Astrocyte (in vitro differentiated cells and primary cell): ENCODE measurements around the gene OR5L1.

Experiments used
- CTCF ChIP-seq: IDR thresholded peaks from 2 replicates; pipeline ENCODE4 v1.5.1; 2011; ENCODE audit warnings: low read depth, mild to moderate bottlenecking, inconsistent platforms, low read length, moderate library complexity; ENCODE audit not compliant: insufficient read depth
- EZH2 ChIP-seq: IDR thresholded peaks from 2 replicates; pipeline ENCODE4 v1.6.1; 2012; ENCODE audit warnings: mild to moderate bottlenecking, low read length, inconsistent platforms; ENCODE audit not compliant: insufficient read depth

- TF ChIP-seq CTCF (no peak), EZH2 (no peak)
Observed at GRCh38 chr11:55854704-55855103, 43.5 kb downstream of the OR5L1 start.
